IPS DF 4.7 (cell line): ENCODE results near the gene WASF2.

Experiments
- DNase-seq: peaks from one replicate; pipeline ENCODE4 v3.0.0-alpha.2; 2013; ENCODE audit warnings: low spot score; ENCODE audit errors: extremely low read depth

Gene WASF2

DNA sequence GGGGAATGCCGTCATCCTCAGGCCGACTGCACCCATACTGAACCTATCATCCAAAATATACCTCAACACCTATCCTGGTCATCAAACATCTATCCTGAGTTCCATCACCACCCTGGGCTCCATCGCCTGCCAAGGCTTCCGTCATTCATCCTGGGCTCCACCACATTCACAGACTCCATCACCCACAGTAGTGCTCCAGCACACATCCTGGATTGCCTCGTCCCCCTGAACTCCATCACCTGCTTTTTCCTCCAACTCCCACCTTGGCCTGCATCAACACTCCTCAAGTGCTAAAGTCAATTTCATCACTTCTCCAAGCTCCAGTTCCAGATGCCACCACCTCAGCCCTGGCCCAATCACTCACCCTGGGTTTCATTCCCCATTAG is 131.0 kb downstream of the WASF2 start:
- no peak for DNase-seq

- DNase-seq = no peak
Observed at GRCh38 chr1:27358038-27358927, 131.7 kb downstream of the WASF2 start.

- DNase-seq = no peak
Observed at GRCh38 chr1:27357281-27358037, 132.5 kb downstream of the WASF2 start.

DNA sequence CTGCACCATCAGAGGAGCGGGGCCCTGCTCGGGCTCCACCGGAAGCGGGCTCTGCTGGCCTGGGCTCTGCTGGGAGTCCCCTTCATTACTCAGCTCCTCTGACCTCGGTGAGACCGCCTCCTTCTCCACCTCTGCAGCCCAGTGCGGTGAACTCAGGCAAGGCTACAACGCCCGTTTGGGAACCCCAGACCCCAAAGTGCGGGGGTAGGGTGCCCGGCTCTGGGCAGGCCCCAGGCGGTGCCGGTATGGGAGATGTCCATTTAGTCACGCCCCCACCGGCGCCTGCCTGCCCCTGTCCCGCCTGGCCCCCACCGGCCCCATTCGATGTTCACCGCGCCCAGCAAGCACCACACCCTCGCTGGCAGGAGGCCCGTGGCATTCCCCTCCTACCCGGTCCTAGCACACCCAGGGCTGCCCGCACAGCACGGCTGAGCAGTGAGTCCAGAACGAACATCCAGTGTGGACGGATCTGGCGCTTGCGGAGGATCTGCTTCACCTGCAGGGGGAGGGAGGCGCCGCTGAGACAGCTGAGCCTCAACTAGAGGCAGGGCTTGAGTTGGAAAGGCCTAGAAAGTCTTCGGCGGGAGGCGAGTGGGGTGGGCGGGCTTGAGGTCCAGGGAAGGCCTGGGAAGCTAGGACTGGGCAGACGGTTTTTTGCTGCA is 133.2 kb downstream of the WASF2 start:
- DNase-seq = no peak

DNA sequence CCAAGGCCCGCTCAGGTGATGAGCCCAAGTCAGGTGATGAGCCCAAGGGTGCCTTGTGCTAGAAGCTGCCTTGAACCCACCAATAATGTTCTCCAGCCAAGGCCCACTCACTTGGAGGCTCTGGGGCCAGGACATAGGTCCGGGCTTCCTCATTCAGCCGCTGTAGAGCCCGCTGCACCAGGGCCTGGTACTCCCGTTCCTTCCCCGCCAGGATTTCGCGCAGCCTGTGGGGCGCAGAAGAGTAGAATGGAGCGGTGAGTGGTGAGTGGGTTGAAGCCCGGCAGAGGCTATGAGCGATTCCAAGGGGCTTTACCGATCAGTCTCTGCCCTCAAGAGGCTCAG is 133.7 kb downstream of the WASF2 start:
- no peak for DNase-seq

- DNase-seq = no peak
Observed at GRCh38 chr1:27355683-27356082, 134.3 kb downstream of the WASF2 start.
